HEK293 (cell line): Measurements from ENCODE around the gene SGMS1.

ENCODE experiments used
- CTCF ChIA-PET: fragments of 350-600 bp; formaldehyde crosslinking; extraction: SDS; loops from one replicate; lab custom pipeline; 2021; ENCODE audit warnings: antibody characterized with exemption; lab: Yijun Ruan, JAX
- POLR2A ChIA-PET: fragments of 300-600 bp; formaldehyde crosslinking; extraction: SDS; loops from one replicate; lab custom pipeline; 2020; ENCODE audit warnings: antibody characterized with exemption, inconsistent platforms; lab: Yijun Ruan, JAX
- H3K27ac ChIP-seq: fragments of 200-500 bp; sonication (Bioruptor generic); 2 replicates; pipeline ENCODE4 v1.5.1; 2014; ENCODE audit warnings: low read depth, low read length, control low read depth, inconsistent platforms; ENCODE audit errors: extremely low read depth
- H3K36me3 ChIP-seq, 2 experiments: fragments of 200-500 bp in 1 of 2; sonication (Bioruptor generic) in 1 of 2; 1 replicate in 1 of 2; 2 replicates in 1 of 2; pipeline ENCODE4 v1.5.1; 2014 to 2017; ENCODE audit warnings: inconsistent platforms in 2 of 2, low read length in 2 of 2; ENCODE audit not compliant: control insufficient read depth in 2 of 2, insufficient read depth in 1 of 2
- H3K4me1 ChIP-seq: fragments of 200-500 bp; sonication (Bioruptor generic); 2 replicates; pipeline ENCODE4 v1.5.1; 2014; ENCODE audit warnings: mild to moderate bottlenecking, low read length, inconsistent platforms; ENCODE audit not compliant: control insufficient read depth, insufficient read depth
- H3K4me3 ChIP-seq: 2 replicates; pipeline ENCODE4 v1.5.1; 2011; ENCODE audit warnings: low read depth, mild to moderate bottlenecking, control low read depth, low read length, moderate library complexity
- H3K9me3 ChIP-seq: fragments of 200-500 bp; sonication (Bioruptor generic); 2 replicates; pipeline ENCODE4 v1.5.1; 2014; ENCODE audit warnings: low read depth, low read length, inconsistent platforms; ENCODE audit not compliant: control insufficient read depth, insufficient read depth
- BCL6B ChIP-seq: fragments of 450-650 bp; formaldehyde crosslinking; IDR thresholded peaks from 2 replicates; pipeline ENCODE4 v1.5.1; 2017; ENCODE audit warnings: missing biosample characterization, missing genetic modification characterization
- CTCF ChIP-seq: fragments of 450-650 bp; formaldehyde crosslinking; IDR thresholded peaks from 2 replicates; pipeline ENCODE4 v1.5.1; 2016; ENCODE audit warnings: missing biosample characterization, missing genetic modification characterization
- EGR2 ChIP-seq: fragments of 450-650 bp; formaldehyde crosslinking; IDR thresholded peaks from 2 replicates; pipeline ENCODE4 v1.5.1; 2016; ENCODE audit warnings: low read depth, missing biosample characterization, missing genetic modification characterization
- MYNN ChIP-seq: fragments of 450-650 bp; formaldehyde crosslinking; IDR thresholded peaks from 2 replicates; pipeline ENCODE4 v1.5.1; 2016; ENCODE audit warnings: missing biosample characterization, missing genetic modification characterization, borderline replicate concordance
- OSR2 ChIP-seq: fragments of 450-650 bp; formaldehyde crosslinking; IDR thresholded peaks from 2 replicates; pipeline ENCODE4 v1.5.1; 2016; ENCODE audit warnings: missing biosample characterization, missing genetic modification characterization
- PBX3 ChIP-seq: sonication (generic); formaldehyde crosslinking; IDR thresholded peaks from 2 replicates; pipeline ENCODE4 v1.8.1; 2022; ENCODE audit warnings: mild to moderate bottlenecking, moderate library complexity, missing genetic modification reagents
- SP3 ChIP-seq: fragments of 450-650 bp; formaldehyde crosslinking; IDR thresholded peaks from 2 replicates; pipeline ENCODE4 v1.5.1; 2016; ENCODE audit warnings: missing biosample characterization, missing genetic modification characterization
- ZBTB10 ChIP-seq: fragments of 450-650 bp; formaldehyde crosslinking; IDR thresholded peaks from 2 replicates; pipeline ENCODE4 v1.5.1; 2016; ENCODE audit warnings: missing biosample characterization, missing genetic modification characterization
- ZNF121 ChIP-seq: fragments of 450-650 bp; formaldehyde crosslinking; IDR thresholded peaks from 2 replicates; pipeline ENCODE4 v1.5.1; 2016; ENCODE audit warnings: missing biosample characterization, missing genetic modification characterization
- ZNF155 ChIP-seq: fragments of 450-650 bp; formaldehyde crosslinking; IDR thresholded peaks from 2 replicates; pipeline ENCODE4 v1.5.1; 2016; ENCODE audit warnings: missing biosample characterization, missing genetic modification characterization
- ZNF223 ChIP-seq: fragments of 450-650 bp; formaldehyde crosslinking; IDR thresholded peaks from 2 replicates; pipeline ENCODE4 v1.5.1; 2016; ENCODE audit warnings: missing biosample characterization, missing genetic modification characterization
- ZNF26 ChIP-seq: fragments of 450-650 bp; formaldehyde crosslinking; IDR thresholded peaks from 2 replicates; pipeline ENCODE4 v1.5.1; 2016; ENCODE audit warnings: missing biosample characterization, missing genetic modification characterization
- ZNF335 ChIP-seq: fragments of 450-650 bp; formaldehyde crosslinking; conservative IDR thresholded peaks from 2 replicates; pipeline ENCODE4 v1.5.1; 2016; ENCODE audit warnings: missing biosample characterization, missing genetic modification characterization
- ZNF398 ChIP-seq: fragments of 450-650 bp; formaldehyde crosslinking; IDR thresholded peaks from 2 replicates; pipeline ENCODE4 v1.5.1; 2017; ENCODE audit warnings: missing biosample characterization, missing genetic modification characterization
- ZNF473 ChIP-seq: fragments of 450-650 bp; formaldehyde crosslinking; IDR thresholded peaks from 2 replicates; pipeline ENCODE4 v1.5.1; 2017; ENCODE audit warnings: missing biosample characterization, missing genetic modification characterization
- ZNF488 ChIP-seq: fragments of 450-650 bp; formaldehyde crosslinking; IDR thresholded peaks from 2 replicates; pipeline ENCODE4 v1.5.1; 2016; ENCODE audit warnings: missing biosample characterization, missing genetic modification characterization
- ZNF514 ChIP-seq: fragments of 450-650 bp; formaldehyde crosslinking; IDR thresholded peaks from 2 replicates; pipeline ENCODE4 v1.5.1; 2016; ENCODE audit warnings: missing biosample characterization, missing genetic modification characterization
- ZNF629 ChIP-seq: fragments of 450-650 bp; formaldehyde crosslinking; IDR thresholded peaks from 2 replicates; pipeline ENCODE4 v1.5.1; 2017; ENCODE audit warnings: missing biosample characterization, missing genetic modification characterization
- ZNF639 ChIP-seq: fragments of 450-650 bp; formaldehyde crosslinking; IDR thresholded peaks from 2 replicates; pipeline ENCODE4 v1.5.1; 2016; ENCODE audit warnings: missing biosample characterization, missing genetic modification characterization
- ZNF645 ChIP-seq: fragments of 450-650 bp; formaldehyde crosslinking; IDR thresholded peaks from 2 replicates; pipeline ENCODE4; 2016; ENCODE audit warnings: missing biosample characterization, missing genetic modification characterization
- ZNF777 ChIP-seq: fragments of 450-650 bp; formaldehyde crosslinking; IDR thresholded peaks from 2 replicates; pipeline ENCODE4 v1.5.1; 2017; ENCODE audit warnings: missing biosample characterization, missing genetic modification characterization, borderline replicate concordance
- ZSCAN30 ChIP-seq: fragments of 450-650 bp; IDR thresholded peaks from 2 replicates; pipeline ENCODE4 v1.5.1; 2018; ENCODE audit warnings: missing biosample characterization, mild to moderate bottlenecking, missing genetic modification characterization, moderate library complexity

Gene SGMS1

GRCh38 chr10:50523357-50523756 is 100.4 kb downstream of the SGMS1 start:
- no peaks in the 10 kb centered on the region for H3K36me3 ChIP-seq
- no peaks in the 10 kb centered on the region for H3K4me1 ChIP-seq
- ChIA-PET CTCF (no interaction called here), POLR2A (no interaction called here)
- H3K4me3 ChIP-seq, result no peak overlapping the region
- TF ChIP-seq EGR2, result no peak
- no peak for TF ChIP-seq SP3 (tag by site-specific recombination)
- TF ChIP-seq ZNF645 (tag by site-specific recombination), result no peak
- no peak for TF ChIP-seq ZNF514 (tag by site-specific recombination)
- no peak for TF ChIP-seq ZSCAN30 (tag by site-specific recombination)
- no peak for TF ChIP-seq ZNF155 (tag by site-specific recombination)
- no peak for TF ChIP-seq CTCF (tag by site-specific recombination)
- TF ChIP-seq ZNF639 (tag by site-specific recombination), result no peak
- TF ChIP-seq ZNF473 (tag by site-specific recombination), result no peak
- TF ChIP-seq ZNF335 (tag by site-specific recombination), result no peak
- no peak for TF ChIP-seq ZNF777
- TF ChIP-seq PBX3 (CRISPR knock-in tag), result no peak
- TF ChIP-seq ZNF223 (tag by site-specific recombination), result no peak
- H3K9me3 ChIP-seq, result no peaks in the 10 kb centered on the region
- no peak overlapping the region for H3K27ac ChIP-seq

- POLR2A ChIA-PET, result no interaction called here
- Histone ChIP-seq H3K27ac (no peak overlapping the region), H3K4me1 (no peaks in the 10 kb centered on the region), H3K9me3 (no peaks in the 10 kb centered on the region), H3K36me3 (no peaks in the 10 kb centered on the region), H3K4me3 (no peak overlapping the region)
- CTCF ChIA-PET, result no interaction called here
- TF ChIP-seq ZNF488 (tag by site-specific recombination), result no peak
- no peak for TF ChIP-seq BCL6B (tag by site-specific recombination)
- no peak for TF ChIP-seq OSR2 (tag by site-specific recombination)
- TF ChIP-seq ZBTB10 (tag by site-specific recombination), result no peak
- no peak for TF ChIP-seq MYNN (tag by site-specific recombination)
- no peak for TF ChIP-seq ZNF121 (tag by site-specific recombination)
- TF ChIP-seq ZNF26 (tag by site-specific recombination), result no peak
- TF ChIP-seq ZNF398 (tag by site-specific recombination), result no peak
- TF ChIP-seq ZNF777, result no peak
- TF ChIP-seq ZNF629 (tag by site-specific recombination), result no peak
Observed at GRCh38 chr10:50522908-50523307, 100.8 kb downstream of the SGMS1 start.
